HepG2 (cell line): ENCODE data around the gene TNFAIP2. TPM values are rescaled to one million over a fixed set of nuclear protein-coding genes. Genes with fewer than 3 reads are reported as not detected.

ENCODE experiments used
- ATAC-seq: fragments of 200-7000 bp; cut with Tn5 transposase; 3 replicates; pipeline ENCODE4 v1.9.1; 2020; ENCODE audit warnings: mild to moderate bottlenecking, moderate library complexity
- BruUV-seq: library from RNA; stranded (reverse); fragments of 400-500 nt; replicated peaks from 2 replicates; lab custom pipeline; 2021; lab: Mats Ljungman, UMichigan
- CTCF ChIA-PET: fragments of 300-600 bp; formaldehyde crosslinking; extraction: SDS; loops from one replicate; lab custom pipeline; 2021; ENCODE audit warnings: low total read pairs, inconsistent platforms, low intra/inter-chr PET ratio; lab: Yijun Ruan, JAX
- POLR2A ChIA-PET: fragments of 350-600 bp; sonication (Branson Sonifier 250); formaldehyde crosslinking; loops from one replicate; lab custom pipeline; 2020; ENCODE audit warnings: antibody characterized with exemption, inconsistent platforms; lab: Yijun Ruan, JAX
- DNase-seq: peaks from one replicate; pipeline ENCODE4 v3.0.0-alpha.2; 2015; ENCODE audit warnings: low spot score
- FAIRE-seq: peaks from 3 replicates; lab custom pipeline; 2011; peaks lifted over from hg19 to GRCh38; lab: Jason Lieb, UNC
- H2AFZ ChIP-seq: one replicate; pipeline ENCODE4 v1.6.1; 2011; ENCODE audit warnings: low read length, inconsistent platforms
- H3K27ac ChIP-seq: fragments of 300-600 bp; 3 replicates; pipeline ENCODE4 v1.8.0; 2011; ENCODE audit warnings: mixed run types, mild to moderate bottlenecking, mixed read lengths, low read length, inconsistent platforms; ENCODE audit not compliant: insufficient read depth; ENCODE audit errors: extremely low read length
- H3K27me3 ChIP-seq, 2 experiments: fragments of 200-600 bp in 1 of 2; 2 replicates in 1 of 2; 3 replicates in 1 of 2; pipeline versions ENCODE4 v1.6.0 to v1.8.0; 2011; ENCODE audit warnings: low read length in 2 of 2, mild to moderate bottlenecking in 2 of 2, moderate library complexity in 2 of 2, inconsistent platforms in 1 of 2; ENCODE audit not compliant: insufficient read depth in 2 of 2, control insufficient read depth in 1 of 2
- H3K36me3 ChIP-seq, 2 experiments: fragments of 200-600 bp in 1 of 2; replicated peaks in 1 of 2; 2 replicates in 1 of 2; 3 replicates in 1 of 2; pipeline versions ENCODE4 v1.5.1 to v1.8.0; 2011; ENCODE audit warnings: low read length in 2 of 2, inconsistent platforms in 1 of 2; ENCODE audit not compliant: insufficient read depth in 2 of 2, control insufficient read depth in 1 of 2
- H3K4me1 ChIP-seq: 2 replicates; pipeline ENCODE4 v1.5.1; 2012; ENCODE audit warnings: low read length, inconsistent platforms; ENCODE audit not compliant: insufficient read depth
- H3K4me2 ChIP-seq: 2 replicates; pipeline ENCODE4 v1.6.0; 2011; ENCODE audit warnings: low read depth, low read length, inconsistent platforms
- H3K4me3 ChIP-seq, 3 experiments: fragments of 200-600 bp in 1 of 3; sonication (generic), shearing (Covaris generic) in 1 of 3; replicated peaks in 1 of 3; 2 replicates each; pipeline ENCODE4 v1.5.1; 2011 to 2016; ENCODE audit warnings: low read length in 3 of 3, inconsistent platforms in 2 of 3, low read depth in 2 of 3, mild to moderate bottlenecking in 2 of 3, control low read depth in 1 of 3, mixed read lengths in 1 of 3; ENCODE audit not compliant: insufficient read depth in 1 of 3
- H3K79me2 ChIP-seq: one replicate; pipeline ENCODE4 v1.6.1; 2011; ENCODE audit warnings: low read length, inconsistent platforms; ENCODE audit not compliant: insufficient read depth
- H3K9ac ChIP-seq: 2 replicates; pipeline ENCODE4 v1.6.0; 2011; ENCODE audit warnings: mild to moderate bottlenecking, low read depth, low read length, inconsistent platforms; ENCODE audit not compliant: insufficient read depth
- H3K9me3 ChIP-seq: 2 replicates; pipeline ENCODE4 v1.5.1; 2012; ENCODE audit warnings: mild to moderate bottlenecking, low read length
- H4K20me1 ChIP-seq: 2 replicates; pipeline ENCODE4 v1.6.0; 2011; ENCODE audit warnings: inconsistent platforms, mild to moderate bottlenecking, low read length, moderate library complexity; ENCODE audit not compliant: insufficient read depth
- DNMT3B ChIP-seq: conservative IDR thresholded peaks from 2 replicates; pipeline ENCODE4 v1.6.1; 2016; ENCODE audit warnings: missing biosample characterization, control low read depth
- HOXA3 ChIP-seq: sonication (generic); formaldehyde crosslinking; IDR thresholded peaks from 2 replicates; pipeline ENCODE4 v1.5.0; 2020; ENCODE audit warnings: missing genetic modification reagents
- PHF21A ChIP-seq: sonication (generic); formaldehyde crosslinking; IDR thresholded peaks from 2 replicates; pipeline ENCODE4 v1.5.0; 2020; ENCODE audit warnings: mild to moderate bottlenecking, missing genetic modification reagents
- SP2 ChIP-seq: sonication (generic); formaldehyde crosslinking; IDR thresholded peaks from 2 replicates; pipeline ENCODE4 v1.5.1; 2020; ENCODE audit warnings: mild to moderate bottlenecking, missing genetic modification reagents
- TP53 ChIP-seq: sonication (generic); formaldehyde crosslinking; conservative IDR thresholded peaks from 2 replicates; pipeline ENCODE4 v1.4.0; 2020; ENCODE audit warnings: missing genetic modification reagents
- ZBTB38 ChIP-seq: sonication (generic); formaldehyde crosslinking; IDR thresholded peaks from 2 replicates; pipeline ENCODE4 v1.5.1; 2020; ENCODE audit warnings: mild to moderate bottlenecking, missing genetic modification reagents
- ZBTB43 ChIP-seq: sonication (generic); formaldehyde crosslinking; conservative IDR thresholded peaks from 2 replicates; pipeline ENCODE4 v1.4.0; 2020; ENCODE audit warnings: missing genetic modification reagents
- ZFX ChIP-seq: sonication (generic); formaldehyde crosslinking; IDR thresholded peaks from 2 replicates; pipeline ENCODE4 v1.4.0; 2020; ENCODE audit warnings: mild to moderate bottlenecking, low read depth, missing genetic modification reagents, moderate library complexity
- ZNF230 ChIP-seq: sonication (generic); formaldehyde crosslinking; IDR thresholded peaks from 2 replicates; pipeline ENCODE4 v1.4.0; 2020; ENCODE audit warnings: mild to moderate bottlenecking, missing genetic modification reagents
- ZNF337 ChIP-seq: sonication (generic); formaldehyde crosslinking; IDR thresholded peaks from 2 replicates; pipeline ENCODE4 v1.5.1; 2020; ENCODE audit warnings: missing genetic modification reagents, low read depth, mild to moderate bottlenecking, borderline replicate concordance
- ZNF570 ChIP-seq: sonication (generic); formaldehyde crosslinking; IDR thresholded peaks from 2 replicates; pipeline ENCODE4 v1.4.0; 2020; ENCODE audit warnings: mild to moderate bottlenecking, missing genetic modification reagents, borderline replicate concordance
- ZNF614 ChIP-seq: IDR thresholded peaks from 2 replicates; pipeline ENCODE4 v1.6.1; 2018; ENCODE audit warnings: missing biosample characterization, missing genetic modification reagents, inconsistent platforms, borderline replicate concordance
- ZNF644 ChIP-seq: IDR thresholded peaks from 2 replicates; pipeline ENCODE4 v1.6.1; 2016; ENCODE audit warnings: low read depth
- WGBS: methylation state at CpG from one replicate; pipeline ENCODE4 v1.1.6; 2017; ENCODE audit warnings: low lambda C conversion rate; 5-methylcytosine and 5-hydroxymethylcytosine counted together
- in situ Hi-C: cut with HindIII; loops from 2 replicates; pipeline ENCODE4 v1.10.0; 2017; ENCODE audit warnings: low pct_unique_long_range_greater_than_20kb; ENCODE audit not compliant: extremely low pct_ligation_motif_present
- intact Hi-C: fragments of 100-400 bp; cut with micrococcal nuclease; formaldehyde crosslinking; loops from one replicate; pipeline ENCODE4 v1.10.0; 2022; ENCODE audit not compliant: unreplicated experiment
- polyA plus RNA-seq, 8 experiments: library from polyadenylated mRNA; depleted of rRNA in 3 of 8; stranded (reverse) in 7 of 8; unstranded in 1 of 8; fragments of >200 nt; fragmentation: Illumina TruSeq in 4 of 8; extraction: Trizol in 4 of 8; gene quantifications; 2 replicates each; pipeline versions ENCODE4 v1.2.1 to v1.2.3, GENCODE V29; 2011 to 2016; ENCODE audit warnings: low read depth in 4 of 8, missing spikeins in 1 of 8, mixed read lengths in 1 of 8; ENCODE audit not compliant: insufficient read depth in 1 of 8
- total RNA-seq, 5 experiments: library from RNA; depleted of rRNA; stranded (reverse); fragments of >200 nt; fragmentation: Illumina TruSeq; extraction: Trizol; gene quantifications; 2 replicates each; pipeline ENCODE4 v1.2.3, GENCODE V29; 2016; ENCODE audit warnings: low read depth in 1 of 5
- TF ChIP-seq, protein P1 (sequence below): sonication (generic); formaldehyde crosslinking; IDR thresholded peaks from 2 replicates; pipeline ENCODE4 v1.5.0; 2020; ENCODE audit warnings: mild to moderate bottlenecking, missing genetic modification reagents
- TF ChIP-seq, protein P2 (sequence below): sonication (generic); formaldehyde crosslinking; IDR thresholded peaks from 2 replicates; pipeline ENCODE4 v1.4.0; 2020; ENCODE audit warnings: missing genetic modification reagents

Gene TNFAIP2
- total and polyA plus RNA-seq, 2 of the 13 experiments (the other 11 are each of a cell fraction or from before 2014, with no cell fraction given), result 0.46 to 1.5 TPM

DNA sequence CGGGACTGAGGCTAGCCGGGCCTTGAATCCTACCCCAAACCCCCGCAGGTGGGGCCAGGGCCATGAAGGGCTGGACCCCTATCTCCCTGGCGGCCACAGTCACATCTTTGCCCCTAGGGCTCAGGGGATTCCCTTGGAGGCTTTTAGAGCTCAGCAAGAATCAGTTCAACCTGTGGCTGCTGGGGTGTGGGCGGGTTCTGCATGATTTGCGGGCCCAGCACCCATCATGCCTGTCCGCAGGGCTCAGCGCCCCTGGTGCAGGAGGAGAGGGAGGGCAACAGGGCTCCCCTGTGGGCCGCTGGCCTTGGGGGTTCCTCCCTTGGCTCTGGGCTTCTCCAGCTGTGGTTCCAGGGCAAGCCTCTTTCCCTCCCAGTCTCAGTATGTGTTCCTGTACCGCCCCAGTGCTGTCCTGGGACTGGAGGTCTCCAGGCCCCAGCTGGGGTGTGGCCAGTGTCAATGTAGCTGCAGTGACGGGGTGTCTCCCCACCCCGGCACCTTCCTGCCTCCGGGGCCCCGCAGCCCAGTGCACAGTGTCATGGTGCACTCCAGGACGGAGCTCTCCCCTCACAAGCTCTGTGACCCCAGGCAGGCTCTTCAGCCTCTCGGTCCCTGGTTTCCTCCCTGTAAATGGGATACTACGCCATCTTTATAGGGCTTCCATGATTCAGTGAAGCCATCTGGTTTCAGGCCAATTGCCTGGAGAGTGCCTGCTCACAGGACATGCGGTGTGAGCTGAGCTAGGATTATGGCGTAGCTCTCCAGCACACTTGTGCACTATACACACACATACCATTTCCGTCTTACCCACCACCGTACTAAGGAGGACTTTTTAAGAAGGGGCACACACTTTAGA, 49.2 kb upstream of the TNFAIP2 start:
- Histone ChIP-seq H3K4me3 (peak overlapping the region; percentile 5 to 76 (median 62)), H3K9me3 (no peaks in the 10 kb centered on the region), H2AFZ (no peak overlapping the region), H3K27ac (no peak overlapping the region), H3K4me1 (peaks cover 73% of the 10 kb centered on the region), H4K20me1 (no peaks in the 10 kb centered on the region), H3K27me3 (peaks cover 5 to 43% of the 10 kb centered on the region in 2 experiments; a peak in 4 of 5 replicates), H3K4me2 (peak overlapping the region; percentile 76), H3K36me3 (no peaks in the 10 kb centered on the region), H3K79me2 (no peaks in the 10 kb centered on the region), H3K9ac (peak overlapping the region; percentile 32; the same call in 1 of the 2 replicates)
- in situ Hi-C loops, result no loop called here
- ChIA-PET CTCF (interaction anchor here (0.9 kb wide), 1 partner anchor 42 kb away, joined by 3 read pairs; no protein-coding TSS in a partner anchor), POLR2A (interaction anchor here (0.6 to 3.1 kb wide), 7 partner anchors 21 to 379 kb away, joined by 3 to 26 read pairs (median 9); partner anchors contain the start of genes EIF5 and EXOC3L4)
- DNase-seq, result no peak
- WGBS, result 12% methylated on average over 9 of the region's 21 CpGs
- ATAC-seq, result peak; percentile 8
- no TSS peak for BruUV-seq
- intact Hi-C loops, result no loop called here
- no peak for FAIRE-seq
- TF ChIP-seq PHF21A (CRISPR knock-in tag), result peak; percentile 9; the same call in 1 of the 2 replicates
- 0 out of 2 replicates have a peak, but pooled peaks have one; percentile 6 for TF ChIP-seq ZNF614 (CRISPR knock-in tag)
- TF ChIP-seq ZBTB38 (CRISPR knock-in tag), result 0 out of 2 replicates have a peak, but pooled peaks have one; percentile 17
- no peak for TF ChIP-seq DNMT3B (CRISPR knock-in tag)
- no peak for TF ChIP-seq TP53 (CRISPR knock-in tag)
- 0 out of 2 replicates have a peak, but pooled peaks have one; percentile 56 for TF ChIP-seq ZNF337 (CRISPR knock-in tag)
- no peak for TF ChIP-seq SP2 (CRISPR knock-in tag)
- TF ChIP-seq ZNF570 (CRISPR knock-in tag), result no peak
- TF ChIP-seq, protein P1, sequence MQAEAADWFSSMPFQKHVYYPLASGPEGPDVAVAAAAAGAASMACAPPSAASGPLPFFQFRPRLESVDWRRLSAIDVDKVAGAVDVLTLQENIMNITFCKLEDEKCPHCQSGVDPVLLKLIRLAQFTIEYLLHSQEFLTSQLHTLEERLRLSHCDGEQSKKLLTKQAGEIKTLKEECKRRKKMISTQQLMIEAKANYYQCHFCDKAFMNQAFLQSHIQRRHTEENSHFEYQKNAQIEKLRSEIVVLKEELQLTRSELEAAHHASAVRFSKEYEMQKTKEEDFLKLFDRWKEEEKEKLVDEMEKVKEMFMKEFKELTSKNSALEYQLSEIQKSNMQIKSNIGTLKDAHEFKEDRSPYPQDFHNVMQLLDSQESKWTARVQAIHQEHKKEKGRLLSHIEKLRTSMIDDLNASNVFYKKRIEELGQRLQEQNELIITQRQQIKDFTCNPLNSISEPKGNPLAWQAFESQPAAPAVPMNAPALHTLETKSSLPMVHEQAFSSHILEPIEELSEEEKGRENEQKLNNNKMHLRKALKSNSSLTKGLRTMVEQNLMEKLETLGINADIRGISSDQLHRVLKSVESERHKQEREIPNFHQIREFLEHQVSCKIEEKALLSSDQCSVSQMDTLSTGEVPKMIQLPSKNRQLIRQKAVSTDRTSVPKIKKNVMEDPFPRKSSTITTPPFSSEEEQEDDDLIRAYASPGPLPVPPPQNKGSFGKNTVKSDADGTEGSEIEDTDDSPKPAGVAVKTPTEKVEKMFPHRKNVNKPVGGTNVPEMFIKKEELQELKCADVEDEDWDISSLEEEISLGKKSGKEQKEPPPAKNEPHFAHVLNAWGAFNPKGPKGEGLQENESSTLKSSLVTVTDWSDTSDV (CRISPR knock-in tag), result 0 out of 2 replicates have a peak, but pooled peaks have one; percentile 12
- TF ChIP-seq HOXA3 (CRISPR knock-in tag), result no peak
- TF ChIP-seq, protein P2, sequence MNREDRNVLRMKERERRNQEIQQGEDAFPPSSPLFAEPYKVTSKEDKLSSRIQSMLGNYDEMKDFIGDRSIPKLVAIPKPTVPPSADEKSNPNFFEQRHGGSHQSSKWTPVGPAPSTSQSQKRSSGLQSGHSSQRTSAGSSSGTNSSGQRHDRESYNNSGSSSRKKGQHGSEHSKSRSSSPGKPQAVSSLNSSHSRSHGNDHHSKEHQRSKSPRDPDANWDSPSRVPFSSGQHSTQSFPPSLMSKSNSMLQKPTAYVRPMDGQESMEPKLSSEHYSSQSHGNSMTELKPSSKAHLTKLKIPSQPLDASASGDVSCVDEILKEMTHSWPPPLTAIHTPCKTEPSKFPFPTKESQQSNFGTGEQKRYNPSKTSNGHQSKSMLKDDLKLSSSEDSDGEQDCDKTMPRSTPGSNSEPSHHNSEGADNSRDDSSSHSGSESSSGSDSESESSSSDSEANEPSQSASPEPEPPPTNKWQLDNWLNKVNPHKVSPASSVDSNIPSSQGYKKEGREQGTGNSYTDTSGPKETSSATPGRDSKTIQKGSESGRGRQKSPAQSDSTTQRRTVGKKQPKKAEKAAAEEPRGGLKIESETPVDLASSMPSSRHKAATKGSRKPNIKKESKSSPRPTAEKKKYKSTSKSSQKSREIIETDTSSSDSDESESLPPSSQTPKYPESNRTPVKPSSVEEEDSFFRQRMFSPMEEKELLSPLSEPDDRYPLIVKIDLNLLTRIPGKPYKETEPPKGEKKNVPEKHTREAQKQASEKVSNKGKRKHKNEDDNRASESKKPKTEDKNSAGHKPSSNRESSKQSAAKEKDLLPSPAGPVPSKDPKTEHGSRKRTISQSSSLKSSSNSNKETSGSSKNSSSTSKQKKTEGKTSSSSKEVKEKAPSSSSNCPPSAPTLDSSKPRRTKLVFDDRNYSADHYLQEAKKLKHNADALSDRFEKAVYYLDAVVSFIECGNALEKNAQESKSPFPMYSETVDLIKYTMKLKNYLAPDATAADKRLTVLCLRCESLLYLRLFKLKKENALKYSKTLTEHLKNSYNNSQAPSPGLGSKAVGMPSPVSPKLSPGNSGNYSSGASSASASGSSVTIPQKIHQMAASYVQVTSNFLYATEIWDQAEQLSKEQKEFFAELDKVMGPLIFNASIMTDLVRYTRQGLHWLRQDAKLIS (CRISPR knock-in tag), result no peak
- peak; percentile 17; the same call in 1 of the 2 replicates for TF ChIP-seq ZNF644 (CRISPR knock-in tag)
- TF ChIP-seq ZBTB43 (CRISPR knock-in tag), result no peak
- 0 out of 2 replicates have a peak, but pooled peaks have one; percentile 7 for TF ChIP-seq ZFX (CRISPR knock-in tag)
- no peak for TF ChIP-seq ZNF230 (CRISPR knock-in tag)
